ENCODE results near the gene PLAC8.

The PLAC8 gene

DNA sequence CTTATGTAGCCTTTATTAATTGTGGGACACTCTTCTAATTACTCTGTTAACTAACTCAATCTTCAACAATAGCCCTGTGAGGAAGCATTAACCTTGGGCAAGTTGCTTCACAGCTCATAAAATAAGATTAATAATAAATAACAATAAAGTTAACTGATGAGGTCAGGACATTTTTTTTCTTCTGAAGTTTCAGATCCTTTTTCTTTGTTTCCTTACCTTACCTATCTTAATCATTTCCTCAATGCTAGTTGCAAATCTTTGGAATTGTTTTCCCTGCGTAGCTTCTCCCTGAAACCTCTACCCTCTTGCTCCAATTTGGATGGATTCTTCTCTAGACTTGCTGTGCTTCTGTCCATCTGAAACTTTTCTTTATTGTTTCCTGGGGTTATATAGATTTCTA, 17.5 kb upstream of the PLAC8 start:
- ATAC-seq = no peak
- TF ChIP-seq ZNF565 (CRISPR knock-in tag; conservative IDR thresholded peaks at IDR 0.05; ENCODE audit: low read depth) (no peak), ZNF70 (CRISPR knock-in tag; IDR thresholded peaks at IDR 0.05) (no peak), OSR1 (CRISPR knock-in tag; IDR thresholded peaks at IDR 0.05) (no peak), ESRRG (CRISPR knock-in tag; IDR thresholded peaks at IDR 0.05) (no peak), RARB (CRISPR knock-in tag; IDR thresholded peaks at IDR 0.05) (no peak), TCF4 (CRISPR knock-in tag; IDR thresholded peaks at IDR 0.05; ENCODE audit: borderline replicate concordance) (no peak), ISL1 (CRISPR knock-in tag; IDR thresholded peaks at IDR 0.05) (no peak)
- TF ChIP-seq, protein P1, sequence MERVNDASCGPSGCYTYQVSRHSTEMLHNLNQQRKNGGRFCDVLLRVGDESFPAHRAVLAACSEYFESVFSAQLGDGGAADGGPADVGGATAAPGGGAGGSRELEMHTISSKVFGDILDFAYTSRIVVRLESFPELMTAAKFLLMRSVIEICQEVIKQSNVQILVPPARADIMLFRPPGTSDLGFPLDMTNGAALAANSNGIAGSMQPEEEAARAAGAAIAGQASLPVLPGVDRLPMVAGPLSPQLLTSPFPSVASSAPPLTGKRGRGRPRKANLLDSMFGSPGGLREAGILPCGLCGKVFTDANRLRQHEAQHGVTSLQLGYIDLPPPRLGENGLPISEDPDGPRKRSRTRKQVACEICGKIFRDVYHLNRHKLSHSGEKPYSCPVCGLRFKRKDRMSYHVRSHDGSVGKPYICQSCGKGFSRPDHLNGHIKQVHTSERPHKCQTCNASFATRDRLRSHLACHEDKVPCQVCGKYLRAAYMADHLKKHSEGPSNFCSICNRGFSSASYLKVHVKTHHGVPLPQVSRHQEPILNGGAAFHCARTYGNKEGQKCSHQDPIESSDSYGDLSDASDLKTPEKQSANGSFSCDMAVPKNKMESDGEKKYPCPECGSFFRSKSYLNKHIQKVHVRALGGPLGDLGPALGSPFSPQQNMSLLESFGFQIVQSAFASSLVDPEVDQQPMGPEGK (CRISPR knock-in tag; IDR thresholded peaks at IDR 0.05; ENCODE audit: borderline replicate concordance) = no peak
- TF ChIP-seq, protein P2, sequence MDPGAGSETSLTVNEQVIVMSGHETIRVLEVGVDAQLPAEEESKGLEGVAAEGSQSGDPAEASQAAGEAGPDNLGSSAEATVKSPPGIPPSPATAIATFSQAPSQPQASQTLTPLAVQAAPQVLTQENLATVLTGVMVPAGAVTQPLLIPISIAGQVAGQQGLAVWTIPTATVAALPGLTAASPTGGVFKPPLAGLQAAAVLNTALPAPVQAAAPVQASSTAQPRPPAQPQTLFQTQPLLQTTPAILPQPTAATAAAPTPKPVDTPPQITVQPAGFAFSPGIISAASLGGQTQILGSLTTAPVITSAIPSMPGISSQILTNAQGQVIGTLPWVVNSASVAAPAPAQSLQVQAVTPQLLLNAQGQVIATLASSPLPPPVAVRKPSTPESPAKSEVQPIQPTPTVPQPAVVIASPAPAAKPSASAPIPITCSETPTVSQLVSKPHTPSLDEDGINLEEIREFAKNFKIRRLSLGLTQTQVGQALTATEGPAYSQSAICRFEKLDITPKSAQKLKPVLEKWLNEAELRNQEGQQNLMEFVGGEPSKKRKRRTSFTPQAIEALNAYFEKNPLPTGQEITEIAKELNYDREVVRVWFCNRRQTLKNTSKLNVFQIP (CRISPR knock-in tag; IDR thresholded peaks at IDR 0.05; ENCODE audit: borderline replicate concordance, low read depth) = no peak

DNA sequence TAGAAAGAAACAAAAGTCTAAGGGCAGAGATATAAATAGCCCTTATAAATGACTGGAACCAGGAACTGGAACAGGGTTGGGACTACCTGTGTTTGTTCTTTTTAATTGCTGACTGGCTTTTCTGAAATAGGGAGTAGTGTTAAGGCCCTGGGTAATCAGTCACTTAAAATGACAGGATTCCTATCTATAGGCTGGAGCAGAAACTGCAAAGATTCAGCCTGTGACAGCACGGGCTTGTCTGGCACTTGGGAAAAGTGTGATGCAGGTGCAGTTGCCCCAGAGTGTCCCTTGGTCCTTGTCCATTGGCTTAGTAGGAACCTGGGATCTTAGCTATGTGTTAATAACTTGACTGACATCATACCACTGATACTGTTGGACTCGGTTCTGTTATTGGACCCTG, 14.7 kb upstream of the PLAC8 start:
- ATAC-seq = no peak; the same call in 2 of the 3 replicates
- no peak for TF ChIP-seq ZFP30 (CRISPR knock-in tag; IDR thresholded peaks at IDR 0.05)
- TF ChIP-seq ZNF70 (CRISPR knock-in tag; IDR thresholded peaks at IDR 0.05) = no peak
- TF ChIP-seq, protein P3, sequence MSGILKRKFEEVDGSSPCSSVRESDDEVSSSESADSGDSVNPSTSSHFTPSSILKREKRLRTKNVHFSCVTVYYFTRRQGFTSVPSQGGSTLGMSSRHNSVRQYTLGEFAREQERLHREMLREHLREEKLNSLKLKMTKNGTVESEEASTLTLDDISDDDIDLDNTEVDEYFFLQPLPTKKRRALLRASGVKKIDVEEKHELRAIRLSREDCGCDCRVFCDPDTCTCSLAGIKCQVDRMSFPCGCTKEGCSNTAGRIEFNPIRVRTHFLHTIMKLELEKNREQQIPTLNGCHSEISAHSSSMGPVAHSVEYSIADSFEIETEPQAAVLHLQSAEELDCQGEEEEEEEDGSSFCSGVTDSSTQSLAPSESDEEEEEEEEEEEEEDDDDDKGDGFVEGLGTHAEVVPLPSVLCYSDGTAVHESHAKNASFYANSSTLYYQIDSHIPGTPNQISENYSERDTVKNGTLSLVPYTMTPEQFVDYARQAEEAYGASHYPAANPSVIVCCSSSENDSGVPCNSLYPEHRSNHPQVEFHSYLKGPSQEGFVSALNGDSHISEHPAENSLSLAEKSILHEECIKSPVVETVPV (CRISPR knock-in tag; IDR thresholded peaks at IDR 0.05) = no peak
- TF ChIP-seq, protein P1 (CRISPR knock-in tag; IDR thresholded peaks at IDR 0.05; ENCODE audit: borderline replicate concordance) = no peak
- no peak for TF ChIP-seq ZC3H10 (CRISPR knock-in tag; IDR thresholded peaks at IDR 0.05)
- TF ChIP-seq ZNF8 (CRISPR knock-in tag; IDR thresholded peaks at IDR 0.05) = no peak
- no peak for TF ChIP-seq BACH2 (CRISPR knock-in tag; IDR thresholded peaks at IDR 0.05; ENCODE audit: borderline replicate concordance)
- no peak for TF ChIP-seq GLIS3 (CRISPR knock-in tag; IDR thresholded peaks at IDR 0.05)
- TF ChIP-seq TCF4 (CRISPR knock-in tag; IDR thresholded peaks at IDR 0.05; ENCODE audit: borderline replicate concordance) = no peak
- no peak for TF ChIP-seq ESRRG (CRISPR knock-in tag; IDR thresholded peaks at IDR 0.05)
- no peak for TF ChIP-seq TOX (CRISPR knock-in tag; IDR thresholded peaks at IDR 0.05; ENCODE audit: borderline replicate concordance)
- no peak for TF ChIP-seq ARNTL (CRISPR knock-in tag; IDR thresholded peaks at IDR 0.05; ENCODE audit: borderline replicate concordance, low read depth)

DNA sequence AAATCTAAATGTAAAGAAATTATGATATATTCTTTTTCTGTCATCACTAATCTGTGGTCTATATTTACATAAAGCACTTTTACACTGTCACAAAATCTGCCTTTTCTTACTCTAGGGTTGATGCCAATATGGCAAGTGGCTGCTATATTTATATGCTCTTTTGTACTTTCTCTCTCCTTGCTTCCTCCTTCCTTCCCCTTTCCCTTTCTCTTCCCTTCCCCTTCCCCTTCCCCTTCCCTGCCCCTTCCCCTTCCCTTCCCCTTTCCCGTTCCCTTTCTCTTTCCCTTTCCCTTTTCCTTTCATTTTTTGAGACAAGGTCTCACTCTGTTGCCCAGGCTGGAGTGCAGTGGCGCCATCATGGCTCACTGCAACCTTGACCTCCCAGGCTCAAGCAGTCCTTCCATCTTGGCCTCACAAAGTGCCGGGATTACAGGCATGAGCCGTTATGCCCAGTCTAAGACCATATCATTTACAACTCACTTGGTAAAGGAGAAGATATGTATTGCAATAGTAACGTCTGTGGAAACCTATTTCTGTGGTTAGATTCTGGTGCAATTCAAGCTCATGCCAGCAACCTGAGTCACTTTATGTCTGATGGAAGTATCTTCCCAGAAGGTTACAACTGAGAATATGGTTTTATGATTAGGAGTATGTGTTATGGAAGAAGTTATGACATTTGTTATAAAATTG, 13.9 kb upstream of the PLAC8 start:
- ATAC-seq = peak; percentile 92
- TF ChIP-seq, protein P1 (CRISPR knock-in tag; IDR thresholded peaks at IDR 0.05; ENCODE audit: borderline replicate concordance) = no peak
- no peak for TF ChIP-seq OSR1 (CRISPR knock-in tag; IDR thresholded peaks at IDR 0.05)
- TF ChIP-seq PPARA (CRISPR knock-in tag; IDR thresholded peaks at IDR 0.05; ENCODE audit: borderline replicate concordance) = no peak
- TF ChIP-seq ZNF8 (CRISPR knock-in tag; IDR thresholded peaks at IDR 0.05) = no peak
- TF ChIP-seq GLIS3 (CRISPR knock-in tag; IDR thresholded peaks at IDR 0.05) = no peak
- TF ChIP-seq BACH2 (CRISPR knock-in tag; IDR thresholded peaks at IDR 0.05; ENCODE audit: borderline replicate concordance) = no peak
- no peak for TF ChIP-seq TCF4 (CRISPR knock-in tag; IDR thresholded peaks at IDR 0.05; ENCODE audit: borderline replicate concordance)
- no peak for TF ChIP-seq TOX (CRISPR knock-in tag; IDR thresholded peaks at IDR 0.05; ENCODE audit: borderline replicate concordance)
- TF ChIP-seq ZFP3 (CRISPR knock-in tag; IDR thresholded peaks at IDR 0.05) = no peak
- TF ChIP-seq, protein P4, sequence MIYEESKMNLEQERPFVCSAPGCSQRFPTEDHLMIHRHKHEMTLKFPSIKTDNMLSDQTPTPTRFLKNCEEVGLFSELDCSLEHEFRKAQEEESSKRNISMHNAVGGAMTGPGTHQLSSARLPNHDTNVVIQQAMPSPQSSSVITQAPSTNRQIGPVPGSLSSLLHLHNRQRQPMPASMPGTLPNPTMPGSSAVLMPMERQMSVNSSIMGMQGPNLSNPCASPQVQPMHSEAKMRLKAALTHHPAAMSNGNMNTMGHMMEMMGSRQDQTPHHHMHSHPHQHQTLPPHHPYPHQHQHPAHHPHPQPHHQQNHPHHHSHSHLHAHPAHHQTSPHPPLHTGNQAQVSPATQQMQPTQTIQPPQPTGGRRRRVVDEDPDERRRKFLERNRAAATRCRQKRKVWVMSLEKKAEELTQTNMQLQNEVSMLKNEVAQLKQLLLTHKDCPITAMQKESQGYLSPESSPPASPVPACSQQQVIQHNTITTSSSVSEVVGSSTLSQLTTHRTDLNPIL (CRISPR knock-in tag; IDR thresholded peaks at IDR 0.05; ENCODE audit: low read depth) = no peak
